HPDE6-E6E7 (cell line): ENCODE results near the gene XPO6.
"Not testable (repeated sequence)": the region's sequence is repeated elsewhere in the genome, so short reads cannot be mapped to it uniquely, and the experiment has no call there.

ENCODE experiments used
- DNase-seq: peaks from one replicate; pipeline ENCODE4 v3.0.0; 2011; ENCODE audit warnings: missing footprints; ENCODE audit errors: extremely low spot score

Gene XPO6

GRCh38 chr16:28211758-28212531 is at the start of gene XPO6:
Gene XPO6, minus strand, starts transcription at chr16:28211965. Its CDS starts 597 bp downstream, at chr16:28211368.
- peak; percentile 82 for DNase-seq

- DNase-seq, result no peak
Observed at GRCh38 chr16:28260193-28260592, 48.4 kb upstream of the XPO6 start.

GRCh38 chr16:28259781-28260150 is 48.0 kb upstream of the XPO6 start:
- no peak for DNase-seq

GRCh38 chr16:28259091-28259780 is 47.5 kb upstream of the XPO6 start:
- DNase-seq, result no peak

- DNase-seq, result no peak
Observed at GRCh38 chr16:28258567-28258966, 46.8 kb upstream of the XPO6 start.

DNA sequence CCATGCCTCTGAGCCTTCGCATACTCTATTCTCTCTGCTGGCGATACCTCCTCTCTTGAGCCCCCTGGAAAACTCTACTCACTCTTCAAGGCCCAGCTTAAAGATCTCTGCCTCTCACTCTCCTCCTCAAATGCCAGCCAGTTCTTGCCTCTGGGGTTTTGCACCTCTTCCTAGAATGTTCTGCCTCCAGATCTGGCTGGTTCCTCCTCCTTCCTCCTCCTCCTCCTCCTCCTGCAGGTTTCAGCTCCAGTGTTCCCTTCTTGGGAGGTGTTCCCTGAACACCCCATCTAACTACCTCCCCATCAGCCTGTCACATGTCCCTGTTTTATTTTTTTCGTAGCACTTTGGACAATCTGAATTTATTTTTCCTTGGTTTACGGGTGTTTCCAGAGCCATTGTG is 45.5 kb upstream of the XPO6 start:
- no peak for DNase-seq

GRCh38 chr16:28255838-28256237 is 44.1 kb upstream of the XPO6 start:
- no peak for DNase-seq

- DNase-seq, result no peak
Observed at GRCh38 chr16:28254158-28254557, 42.4 kb upstream of the XPO6 start.

GRCh38 chr16:28250999-28251398 is 39.2 kb upstream of the XPO6 start:
- DNase-seq, result no peak

DNA sequence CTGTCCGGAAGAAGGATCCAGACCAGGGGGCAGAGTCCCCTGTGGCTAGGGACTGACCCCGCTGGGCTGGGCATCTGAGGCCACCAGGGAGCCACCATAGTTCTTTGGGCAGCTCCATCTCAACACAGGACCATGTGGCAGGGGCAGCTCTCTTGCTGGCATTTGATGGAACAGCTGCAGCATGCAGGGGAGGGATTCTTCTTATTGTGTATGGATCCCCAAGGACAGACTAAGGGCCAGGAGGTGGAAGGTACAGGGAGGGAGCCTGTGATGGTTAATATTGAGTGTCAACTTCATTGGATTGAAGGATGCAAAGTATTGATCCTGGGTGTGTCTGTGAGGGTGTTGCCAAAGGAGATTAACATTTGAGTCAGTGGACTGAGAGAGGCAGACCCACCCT is 37.7 kb upstream of the XPO6 start:
- DNase-seq, result not testable (repeated sequence)

- DNase-seq, result no peak
Observed at GRCh38 chr16:28241924-28242323, 30.2 kb upstream of the XPO6 start.

- no peak for DNase-seq
Observed at GRCh38 chr16:28237754-28238357, 26.1 kb upstream of the XPO6 start.

GRCh38 chr16:28231763-28232162 is 20.0 kb upstream of the XPO6 start:
- no peak for DNase-seq

DNA sequence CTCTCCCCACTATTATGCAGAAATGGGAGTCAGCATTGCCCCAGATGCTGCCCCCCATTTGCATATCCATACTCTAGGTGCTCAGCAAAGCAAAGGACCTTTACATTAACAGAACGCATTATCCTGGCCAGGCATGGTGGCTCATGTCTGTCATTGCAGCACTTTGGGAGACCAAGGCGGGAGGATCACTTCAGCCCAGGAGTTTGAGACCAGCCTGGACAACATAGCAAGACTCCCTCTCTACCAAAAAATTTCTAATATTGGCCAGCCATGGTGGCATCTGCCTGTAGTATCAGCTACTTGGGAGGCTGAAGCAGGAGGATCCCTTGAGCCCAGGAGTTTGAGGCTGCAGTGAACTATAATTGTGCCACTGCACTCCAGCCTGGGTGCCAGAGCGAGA is 12.1 kb upstream of the XPO6 start:
- not testable (repeated sequence) for DNase-seq

DNA sequence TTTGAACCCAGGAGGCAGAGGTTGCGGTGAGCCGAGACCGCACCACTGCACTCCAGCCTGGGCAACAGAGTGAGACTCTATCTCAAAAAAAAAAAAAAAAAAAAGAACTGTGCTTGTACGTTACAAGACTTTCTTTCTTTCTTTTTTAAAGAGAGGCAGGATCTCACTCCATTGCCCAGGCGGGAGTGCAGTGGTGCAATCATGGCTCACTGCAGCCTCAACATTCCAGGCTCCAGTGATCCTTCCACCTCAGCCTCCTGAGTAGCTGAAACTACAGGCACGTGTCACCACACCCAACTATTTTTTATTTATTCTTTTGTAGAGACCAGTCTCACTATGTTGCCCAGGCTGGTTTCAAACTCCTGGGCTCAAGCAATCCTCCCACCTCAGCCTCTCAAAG is 8.0 kb upstream of the XPO6 start:
- not testable (repeated sequence) for DNase-seq

DNA sequence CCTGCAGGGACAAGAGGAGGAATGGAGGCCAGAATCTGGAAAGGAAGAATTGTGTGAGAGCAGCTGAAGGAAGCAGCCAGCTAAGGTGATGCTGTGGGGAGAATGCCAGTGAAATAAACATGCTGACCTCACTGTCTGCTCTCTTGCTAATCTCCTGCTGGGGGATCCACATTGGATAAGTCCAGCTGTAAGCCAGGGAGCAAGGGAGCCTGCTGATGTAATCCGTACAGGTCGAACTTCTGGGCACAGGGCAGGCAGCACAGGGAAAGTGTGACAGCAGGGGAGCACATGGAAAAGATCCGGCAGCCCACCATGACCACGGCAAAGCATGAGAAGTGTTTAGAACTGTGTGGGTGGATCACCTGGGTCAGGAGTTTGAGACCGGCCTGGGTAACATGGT is 7.5 kb upstream of the XPO6 start:
- no peak for DNase-seq

DNA sequence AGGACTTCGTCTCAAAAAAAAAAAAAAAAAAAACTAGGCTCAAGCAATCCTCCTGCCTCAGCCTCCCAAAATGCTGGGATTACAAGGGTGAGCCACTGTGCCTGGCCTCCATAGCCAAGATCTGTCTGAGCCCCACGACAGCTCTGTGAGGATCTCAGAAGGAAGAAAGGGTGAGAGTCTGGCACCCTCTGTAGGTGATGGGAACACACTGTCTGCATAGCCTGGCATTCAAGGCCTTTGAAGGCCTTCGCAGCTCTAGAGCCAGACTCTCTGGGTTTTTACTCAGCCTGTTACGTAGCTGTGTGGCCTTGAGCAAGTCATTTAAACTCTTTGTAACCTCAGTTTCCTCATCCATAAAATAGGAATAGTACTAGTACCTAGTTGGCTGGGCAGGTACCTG is 6.3 kb upstream of the XPO6 start:
- no peak for DNase-seq

DNA sequence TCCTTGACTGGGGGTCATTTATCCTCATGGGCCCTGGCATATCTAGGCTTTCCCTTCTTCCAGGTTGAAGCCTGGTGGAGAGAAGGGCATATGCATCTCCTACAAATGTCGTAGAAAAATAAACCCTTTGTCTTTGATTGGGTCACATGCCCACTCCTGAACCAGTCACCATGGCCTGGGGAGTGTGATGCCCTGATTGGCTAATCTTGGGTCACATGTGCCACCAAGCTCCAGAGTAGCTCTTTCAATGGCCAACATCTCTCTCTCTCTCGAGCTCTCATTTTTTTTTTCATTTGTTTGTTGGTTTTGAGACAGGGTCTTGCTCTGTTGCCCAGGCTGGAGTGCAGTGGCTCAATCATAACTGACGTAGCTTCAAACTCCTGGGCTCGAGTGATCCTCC is 5.6 kb upstream of the XPO6 start:
- DNase-seq, result no peak

DNA sequence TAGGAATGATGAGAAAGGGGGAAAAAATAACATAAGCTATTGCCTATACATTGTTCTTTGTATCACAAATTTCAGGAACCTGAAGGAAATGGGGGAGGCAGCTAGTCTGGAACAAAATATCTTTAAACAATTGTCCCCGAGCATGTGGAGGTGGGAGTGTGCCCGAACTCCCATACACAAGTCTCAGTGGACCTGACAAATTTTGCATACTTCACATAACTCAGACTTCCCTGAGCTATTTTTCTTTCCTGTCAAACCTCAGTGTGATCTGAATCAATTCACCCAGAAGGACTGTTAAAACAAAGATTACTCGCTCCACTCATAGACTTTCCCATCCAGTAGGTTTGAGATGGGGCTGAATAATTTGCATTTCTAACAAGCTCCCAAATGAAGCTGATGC is 1.6 kb upstream of the XPO6 start:
- no peak for DNase-seq

- no peak for DNase-seq
Observed at GRCh38 chr16:28212532-28212873, 738 bp upstream of the XPO6 start.

DNA sequence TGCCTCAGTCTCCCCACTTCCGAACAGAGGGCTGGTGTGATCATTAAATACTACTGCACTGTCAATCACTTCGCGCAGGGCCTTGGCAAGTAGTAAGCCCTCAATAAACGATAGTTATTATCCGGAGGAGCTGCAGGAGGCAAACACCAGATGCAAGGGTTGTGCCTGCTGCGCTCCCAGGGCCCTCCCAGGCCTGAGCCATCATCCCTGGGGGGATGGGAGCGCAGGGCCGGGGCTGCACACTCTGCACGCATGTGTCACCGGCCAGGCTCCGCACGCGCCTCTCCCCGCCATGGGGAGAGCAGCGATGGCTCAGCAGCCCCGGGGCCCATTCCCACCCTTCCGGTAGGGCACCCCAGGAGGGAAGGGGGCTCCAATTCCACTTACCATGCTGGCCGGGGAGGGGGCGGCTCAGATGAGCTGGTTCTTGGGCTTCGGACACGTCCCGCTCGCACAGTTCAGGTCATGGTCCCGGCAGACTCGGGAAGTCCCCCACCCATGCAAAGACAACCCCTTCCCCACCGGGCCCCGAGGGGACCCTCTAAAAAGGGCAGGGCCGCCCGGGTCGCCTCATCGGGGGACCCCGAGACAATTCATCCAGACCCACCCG is 681 bp downstream of the XPO6 start:
- peak; percentile 76 for DNase-seq

GRCh38 chr16:28210264-28210663 is 1.5 kb downstream of the XPO6 start:
- DNase-seq, result no peak

- no peak for DNase-seq
Observed at GRCh38 chr16:28208824-28209223, 2.9 kb downstream of the XPO6 start.
